C1 segment of cervical spinal cord (tissue), 14 donors: Measurements from ENCODE around the gene VAT1.
A peak's percentile ranks its signal among the peaks of the same experiment; 100 is the strongest.
"Not testable (repeated sequence)": the region's sequence is repeated elsewhere in the genome, so short reads cannot be mapped to it uniquely, and the experiment has no call there.

ENCODE experiments used
- DNase-seq, 14 donors: peaks; one replicate each; lab custom pipeline; 2025; lab: John Stamatoyannopoulos, UW

Gene VAT1

DNA sequence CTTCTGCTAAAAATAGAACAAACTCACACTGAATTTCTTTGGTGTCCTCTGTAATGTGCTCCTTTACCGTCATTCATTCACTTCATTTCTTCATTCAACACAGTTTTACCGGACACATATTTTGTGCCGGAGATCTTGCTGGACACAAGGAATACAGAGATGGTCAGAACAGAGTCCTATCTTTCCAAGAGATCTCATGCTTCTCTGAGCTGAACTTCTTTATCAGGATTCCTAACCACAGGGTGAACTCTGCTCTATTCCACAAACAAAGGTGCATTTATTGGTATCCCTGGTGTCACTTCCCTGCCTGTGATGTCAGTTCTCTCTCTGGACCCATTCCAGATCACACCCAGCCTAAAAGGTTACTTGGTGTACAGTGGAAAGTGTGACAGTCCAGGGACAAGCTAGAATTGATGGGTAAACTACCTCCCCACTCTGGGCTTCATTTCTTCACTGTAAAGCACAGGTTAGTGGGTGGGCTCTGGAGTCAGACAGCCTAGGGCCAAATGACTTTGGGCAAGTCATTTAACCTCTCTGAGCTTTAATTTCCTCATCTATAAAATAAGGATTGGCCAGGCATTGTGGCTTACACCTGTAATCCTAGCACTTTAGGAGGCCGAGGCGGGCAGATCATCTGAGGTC lies 11.4 kb downstream of the VAT1 start:
- no peak for DNase-seq

- DNase-seq: peak in 11 of 14 donors; percentile 35 to 80 (median 59)
These were observed 15.3 kb downstream of the VAT1 start, which contains the start of gene IFI35 for GRCh38 chr17:43006639-43007551. TSS of gene IFI35 (plus strand) at chr17:43006784. CDS start at chr17:43006948, 164 bp downstream.

DNA sequence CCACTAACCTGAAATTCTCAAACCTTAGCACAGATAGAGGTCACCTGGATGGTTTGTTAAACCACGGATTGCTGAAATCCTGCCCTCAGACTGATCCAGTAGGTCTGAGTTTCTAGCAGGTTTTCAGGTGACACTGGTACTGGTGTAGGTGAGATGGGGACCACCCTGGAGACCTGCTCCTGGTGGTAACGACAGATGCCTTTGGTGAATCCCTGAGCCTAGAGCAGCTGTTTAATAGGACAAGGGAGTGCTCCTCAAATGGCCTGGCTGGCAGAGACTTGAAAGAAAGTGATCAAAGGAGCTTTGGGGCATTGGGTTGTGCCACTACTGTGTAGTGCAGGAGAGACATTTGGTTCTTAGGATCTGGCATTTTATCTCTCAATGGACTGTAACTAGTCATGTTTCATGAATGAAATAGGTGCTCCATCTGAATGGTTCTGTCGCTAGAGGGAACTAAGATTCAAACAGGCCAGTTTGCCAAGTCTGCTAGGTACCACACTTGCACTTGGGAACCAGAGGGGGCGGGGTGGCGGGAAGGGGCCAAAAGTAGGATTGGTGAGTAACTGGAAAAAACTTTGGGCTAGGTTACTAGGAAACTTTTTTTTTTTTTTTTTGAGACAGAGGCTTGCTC lies 18.5 kb downstream of the VAT1 start:
- peak in 1 of 14 donors; percentile 13 for DNase-seq

- DNase-seq: not testable (repeated sequence)
These were observed 21.3 kb downstream of the VAT1 start for GRCh38 chr17:43000894-43001293.

DNA sequence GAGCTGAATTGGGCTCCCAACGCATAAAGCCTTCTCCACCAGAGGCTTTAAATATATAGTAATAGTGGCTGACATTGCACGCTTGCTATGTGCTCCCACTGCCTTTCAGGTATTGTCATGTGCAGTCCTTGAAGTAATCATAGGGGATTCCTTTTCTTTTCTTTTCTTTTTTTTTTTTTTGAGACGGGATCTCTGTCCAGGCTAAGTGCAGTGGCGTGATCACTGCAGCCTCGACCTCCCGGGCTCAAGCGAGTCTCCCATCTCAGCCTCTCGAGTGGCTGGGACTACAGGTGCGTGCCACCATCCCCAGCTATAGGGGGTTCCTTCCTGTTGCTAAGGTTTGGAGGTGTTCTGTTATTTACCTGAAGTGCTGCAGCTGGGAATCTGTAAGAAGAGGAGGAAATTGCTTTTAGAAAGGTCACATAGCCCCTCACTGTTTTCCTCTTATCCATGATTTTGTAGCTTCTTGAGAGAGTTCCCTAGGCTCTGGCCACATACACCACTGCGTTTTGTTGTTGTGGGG lies 23.1 kb downstream of the VAT1 start:
- DNase-seq: no peak

DNA sequence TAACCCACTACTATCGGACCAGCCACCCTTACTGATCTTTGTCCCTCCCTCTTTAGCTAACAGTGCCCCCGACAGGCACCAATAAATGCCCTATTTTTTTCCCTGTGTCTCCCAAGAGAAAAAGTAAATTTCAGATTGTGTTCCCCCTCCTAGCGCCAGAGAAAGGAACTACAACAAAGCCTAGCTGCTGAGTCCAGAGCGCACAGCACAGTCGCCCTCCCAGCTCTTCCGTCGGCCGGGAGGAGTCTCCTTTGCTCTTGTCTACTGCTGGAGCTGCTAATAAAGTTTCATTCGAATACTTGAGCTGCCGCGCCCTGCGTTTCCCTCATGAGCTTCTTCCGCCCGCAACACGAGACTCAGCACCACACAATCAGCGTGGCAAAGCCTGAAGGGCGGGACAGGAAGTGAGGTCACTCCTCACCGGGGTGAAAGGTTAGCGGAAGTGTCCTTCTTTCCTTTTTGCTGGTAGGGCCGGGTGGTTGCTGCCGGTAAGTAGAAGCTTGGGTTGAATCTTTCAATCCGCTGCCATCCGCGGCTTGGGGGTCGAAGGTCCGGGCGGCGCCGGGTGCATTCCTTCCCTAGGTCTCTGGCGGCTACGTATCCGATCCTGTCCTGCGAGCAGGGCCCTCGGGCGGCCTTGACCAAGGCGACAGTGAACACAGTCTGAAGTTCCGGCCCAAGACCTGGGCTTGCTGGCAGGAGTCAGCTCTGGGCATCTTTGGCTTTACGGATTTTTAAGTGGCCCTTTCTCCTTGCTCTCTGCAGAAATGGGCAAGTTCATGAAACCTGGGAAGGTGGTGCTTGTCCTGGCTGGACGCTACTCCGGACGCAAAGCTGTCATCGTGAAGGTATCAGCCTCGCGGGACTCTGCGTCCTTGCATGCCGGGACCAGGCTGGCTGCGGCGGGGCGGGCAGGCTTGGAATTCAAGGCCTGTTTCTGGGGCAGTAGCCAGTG lies 23.9 kb downstream of the VAT1 start, which contains the start of gene RPL27:
Gene RPL27 (plus strand): TSS at position 436 of the 955 bp plus-strand sequence. CDS start 332 bp downstream, at position 768.
- DNase-seq: peak; percentile 80 to 100 (median 97)

DNA sequence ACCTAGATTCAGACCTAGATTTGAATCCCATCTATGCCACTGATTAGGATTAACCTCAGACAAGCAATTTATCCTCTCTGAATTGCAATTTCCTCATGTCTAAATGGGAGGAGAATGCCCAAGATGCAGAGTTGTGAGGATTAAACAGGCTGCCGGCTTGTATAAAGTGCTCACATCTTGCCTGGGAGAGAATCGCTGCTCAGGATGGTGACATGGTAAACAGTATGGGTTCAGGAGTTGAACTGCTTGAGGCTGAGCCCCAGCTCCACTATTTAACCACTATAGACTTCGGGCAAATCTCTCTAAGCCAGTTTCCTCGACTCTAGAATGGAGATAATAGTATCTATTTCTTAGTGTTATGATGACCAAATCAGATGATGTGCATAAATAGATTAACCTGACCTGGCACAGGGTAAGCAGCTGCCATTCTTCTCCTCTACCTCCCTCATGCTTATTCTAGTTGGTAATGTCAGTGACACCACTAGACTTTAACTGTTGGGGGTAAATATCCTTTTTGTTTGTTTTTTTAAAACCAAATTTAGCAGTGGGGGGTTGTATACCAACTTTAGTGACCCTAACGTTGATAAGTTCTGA lies 24.7 kb downstream of the VAT1 start:
- no peak for DNase-seq

DNA sequence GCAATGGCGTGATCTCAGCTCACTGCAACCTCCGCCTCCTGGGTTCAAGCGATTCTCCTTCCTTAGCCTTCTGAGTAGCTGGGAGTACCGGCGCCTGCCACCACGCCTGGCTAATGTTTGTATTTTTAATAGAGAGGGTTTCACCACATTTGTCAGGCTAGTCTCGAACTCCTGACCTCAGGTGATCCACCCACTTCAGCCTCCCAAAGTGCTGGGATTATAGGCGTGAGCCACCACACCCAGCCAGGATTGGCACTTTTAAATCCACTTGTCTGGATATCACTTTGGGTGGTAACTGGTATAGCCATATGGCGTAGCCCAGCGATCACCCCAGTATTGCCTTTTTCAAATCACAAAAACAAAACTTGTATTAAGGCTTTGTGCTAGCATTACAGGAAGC lies 28.3 kb downstream of the VAT1 start:
- not testable (repeated sequence) for DNase-seq

- no peak for DNase-seq
These were observed 29.3 kb downstream of the VAT1 start for GRCh38 chr17:42992872-42993271.

DNA sequence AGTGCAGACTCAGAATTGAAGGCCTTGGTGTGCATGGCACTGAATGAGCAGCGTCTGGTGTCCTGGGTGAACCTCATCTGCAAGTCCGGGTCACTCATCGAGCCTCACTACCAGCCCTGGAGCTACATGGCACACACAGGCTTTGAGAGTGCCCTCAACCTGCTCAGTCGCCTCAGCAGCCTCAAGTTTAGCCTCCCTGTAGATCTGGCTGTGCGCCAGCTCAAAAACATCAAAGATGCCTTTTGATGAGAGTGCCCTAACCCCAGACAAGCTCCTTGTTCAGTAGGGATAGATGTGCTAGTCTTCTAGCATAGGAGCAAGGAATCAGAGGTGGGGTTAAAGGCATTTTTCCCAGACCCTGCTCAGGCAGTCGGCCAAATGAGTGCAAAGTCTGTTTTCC lies 30.7 kb downstream of the VAT1 start:
- no peak for DNase-seq

DNA sequence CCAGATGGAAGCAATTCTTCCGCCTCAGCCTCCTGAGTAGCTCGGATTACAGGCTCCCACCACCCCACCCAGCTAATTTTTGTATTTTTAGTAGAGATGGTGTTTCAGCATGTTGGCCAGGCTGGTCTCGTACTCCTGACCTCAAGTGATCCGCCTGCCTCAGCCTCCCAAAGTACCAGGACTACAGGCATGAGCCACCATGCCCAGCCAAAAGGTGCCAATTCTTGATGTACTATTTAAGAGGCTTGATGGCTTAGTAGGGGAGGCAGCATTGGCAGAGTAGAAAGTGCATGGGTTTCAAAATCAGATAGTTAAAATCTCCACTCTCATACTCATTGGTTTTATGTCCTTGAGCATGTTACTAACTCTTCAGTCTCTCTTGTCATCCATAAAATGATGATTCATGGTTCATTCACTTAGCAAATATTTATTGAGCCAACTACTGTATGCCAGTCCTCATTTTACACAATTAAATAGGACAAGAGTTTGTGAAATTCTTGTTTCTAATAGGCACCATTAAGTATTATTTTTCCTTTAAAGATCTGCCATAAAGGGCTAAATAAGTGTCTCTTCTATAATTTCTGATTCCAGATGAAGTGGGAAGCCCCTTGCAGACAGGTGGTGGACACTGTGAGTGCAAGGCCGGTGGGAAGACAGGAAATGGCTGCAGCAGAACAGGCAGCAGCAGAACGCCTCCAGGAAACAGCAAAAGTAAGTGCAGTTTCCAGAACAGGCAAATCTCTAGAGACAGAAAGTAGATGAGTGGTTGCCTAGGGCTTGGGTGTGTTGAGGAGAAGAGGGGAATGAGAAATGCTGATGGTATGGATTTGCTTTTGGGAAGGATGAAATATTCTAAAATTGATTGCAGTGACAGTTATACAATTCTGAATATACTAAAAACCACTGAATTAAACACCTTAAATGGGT lies 32.2 kb downstream of the VAT1 start:
- no peak for DNase-seq

DNA sequence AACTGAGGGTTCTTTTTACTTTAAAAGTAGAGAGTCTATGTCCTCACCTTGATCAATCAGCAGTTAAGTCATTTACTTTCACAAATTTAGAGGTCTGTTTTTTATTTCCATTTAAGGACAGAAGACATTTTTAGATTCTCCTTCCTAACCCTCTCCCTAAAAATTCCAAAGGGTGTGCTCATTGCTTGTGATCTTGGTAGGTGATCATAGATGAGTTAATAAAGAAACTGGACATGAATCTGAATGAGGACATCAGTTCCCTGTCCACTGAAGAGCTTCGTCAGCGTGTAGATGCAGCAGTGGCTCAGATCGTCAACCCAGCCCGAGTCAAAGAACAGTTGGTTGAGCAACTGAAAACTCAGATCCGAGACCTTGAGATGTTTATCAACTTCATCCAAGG lies 33.0 kb downstream of the VAT1 start:
- DNase-seq: no peak

- no peak for DNase-seq
These were observed 37.0 kb downstream of the VAT1 start for GRCh38 chr17:42985225-42985624.

- DNase-seq: no peak
These were observed 39.9 kb downstream of the VAT1 start for GRCh38 chr17:42982266-42982665.

DNA sequence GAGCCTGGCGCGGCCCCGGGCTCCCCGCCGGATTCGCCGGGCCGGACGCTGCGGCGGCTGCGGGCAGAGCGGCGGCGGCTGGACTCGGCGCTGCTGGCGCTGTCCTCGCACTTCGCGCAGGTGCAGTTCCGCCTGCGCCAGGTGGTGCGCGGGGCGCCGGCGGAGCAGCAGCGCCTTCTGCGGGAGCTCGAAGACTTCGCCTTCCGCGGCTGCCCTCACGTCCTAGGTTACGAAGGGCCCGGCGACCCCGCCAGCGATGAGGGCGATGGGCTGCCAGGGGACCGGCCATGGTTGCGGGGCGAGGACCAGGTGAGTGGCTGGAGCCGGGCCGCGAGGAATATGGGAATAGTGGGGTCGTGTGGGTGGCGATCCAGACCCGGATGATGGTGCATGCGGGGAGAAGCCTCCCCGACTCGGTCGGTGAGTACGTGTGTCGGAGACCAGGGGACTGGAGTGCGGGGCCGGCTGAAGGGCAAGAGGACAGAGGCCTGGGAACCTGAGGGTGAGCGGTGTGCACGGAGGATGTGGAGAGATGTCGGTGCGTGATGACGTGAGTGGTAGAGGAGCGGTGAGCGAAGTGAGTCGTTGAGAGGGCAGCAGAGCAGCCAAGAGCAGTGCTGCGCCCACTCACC lies 41.3 kb downstream of the VAT1 start:
- DNase-seq: peak in 5 of 14 donors; percentile 3 to 54 (median 30)

DNA sequence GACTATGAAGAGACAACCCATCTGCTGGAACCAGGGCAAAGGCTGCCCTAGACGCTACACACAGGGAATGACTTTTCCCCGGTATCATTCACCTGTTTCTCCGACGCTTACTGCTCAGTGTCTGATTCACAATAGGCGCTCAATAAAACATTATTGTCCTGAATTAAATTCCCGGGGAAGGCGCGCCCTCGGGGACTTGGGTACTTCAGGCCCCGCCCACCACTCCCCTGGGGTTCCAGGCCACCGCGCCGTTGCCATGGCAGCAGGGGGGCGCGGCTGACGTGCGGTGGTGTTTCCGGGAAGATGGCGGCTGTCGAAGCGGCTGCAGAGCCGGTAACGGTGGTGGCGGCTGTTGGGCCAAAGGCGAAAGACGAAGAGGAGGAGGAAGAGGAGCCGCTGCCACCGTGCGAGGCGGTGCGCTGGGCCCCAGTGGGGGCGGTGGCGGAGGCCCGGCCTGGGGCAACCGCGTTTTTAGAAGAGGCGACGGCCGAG lies 41.9 kb downstream of the VAT1 start, which contains the start of gene RUNDC1:
Gene RUNDC1 (plus strand): TSS at position 292 of the 492 bp plus-strand sequence. CDS start 12 bp downstream, at position 304.
- peak; percentile 14 to 86 (median 64) for DNase-seq

GRCh38 chr17:42979511-42980273 lies 42.5 kb downstream of the VAT1 start, which contains the start of gene PTGES3L:
TSS of gene PTGES3L (minus strand) at chr17:42980080. CDS start at chr17:42980053, 27 bp downstream.
- peak in 3 of 14 donors; percentile 16 to 43 (median 21) for DNase-seq
